T47D (cell line): ENCODE data around the gene RNU2-63P.
A peak's percentile ranks its signal among the peaks of the same experiment; 100 is the strongest.
"Not testable (repeated sequence)": the region's sequence is repeated elsewhere in the genome, so short reads cannot be mapped to it uniquely, and the experiment has no call there.

Experiments
- DNase-seq, 2 experiments: peaks; one replicate each; pipeline versions ENCODE4 v3.0.0 to v3.0.0-alpha.2; 2011 to 2012; ENCODE audit warnings: low read depth in 1 of 2, low spot score in 1 of 2
- JUND ChIP-seq: IDR thresholded peaks from 2 replicates; pipeline ENCODE4 v1.6.1; 2012; ENCODE audit warnings: low read depth
- in situ Hi-C: cut with HindIII; loops from 2 replicates; pipeline ENCODE4 v1.10.0; 2016; ENCODE audit warnings: low sequenced_read_pairs, low pct_unique_long_range_greater_than_20kb

The RNU2-63P gene

GRCh38 chr2:88016960-88017779, 823 bp upstream of the RNU2-63P start:
- peak; percentile 50 to 75 for DNase-seq
- in situ Hi-C loops: no loop called here
- no peak for TF ChIP-seq JUND

GRCh38 chr2:88011011-88011410, 5.3 kb downstream of the RNU2-63P start:
- in situ Hi-C loops: no loop called here
- no peak for TF ChIP-seq JUND
- no peak for DNase-seq

DNA sequence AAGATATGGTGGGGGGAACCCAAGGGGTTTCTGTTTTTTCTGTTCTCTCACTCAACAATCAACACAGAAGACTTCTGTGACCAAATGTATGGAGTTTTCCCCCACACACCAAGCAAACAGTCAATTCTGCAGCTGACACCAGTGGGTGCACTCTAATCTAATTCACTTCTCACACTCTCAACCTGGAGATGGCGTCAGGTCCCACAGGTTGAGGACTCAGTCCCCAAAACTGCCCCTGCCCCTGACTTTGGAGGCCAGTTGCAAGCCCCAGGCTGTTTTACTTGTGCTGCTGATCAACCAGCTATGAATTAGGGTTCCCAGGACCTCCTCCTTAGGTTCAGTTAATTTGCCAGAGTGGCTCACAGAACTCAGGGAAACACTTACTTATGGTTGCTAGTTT, 6.2 kb downstream of the RNU2-63P start:
- no peak for DNase-seq
- in situ Hi-C loops: no loop called here
- no peak for TF ChIP-seq JUND

- TF ChIP-seq JUND: no peak
- no peak for DNase-seq
- in situ Hi-C loops: no loop called here
These were observed 9.4 kb downstream of the RNU2-63P start for GRCh38 chr2:88006912-88007439.

DNA sequence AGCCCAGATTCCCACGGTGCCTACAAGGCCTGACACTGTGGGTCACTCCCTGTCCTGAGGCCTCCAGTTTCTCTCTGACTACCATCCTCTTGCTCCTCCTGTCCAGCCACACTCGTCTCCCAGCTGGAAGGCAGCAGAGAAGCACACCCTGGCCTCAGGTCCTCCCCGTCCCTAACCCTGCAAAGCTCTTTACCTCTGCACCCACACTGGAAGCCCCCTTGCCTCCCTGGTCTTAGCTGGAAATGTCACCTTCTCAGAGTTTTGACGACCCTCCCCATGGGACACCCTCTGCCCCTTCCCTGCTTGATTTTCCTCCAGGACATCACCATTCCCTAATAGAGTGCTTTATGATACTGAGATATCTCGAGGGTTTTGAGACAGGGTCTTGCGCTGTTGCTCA, 10.6 kb downstream of the RNU2-63P start:
- no peak for DNase-seq
- in situ Hi-C loops: no loop called here
- TF ChIP-seq JUND: no peak

DNA sequence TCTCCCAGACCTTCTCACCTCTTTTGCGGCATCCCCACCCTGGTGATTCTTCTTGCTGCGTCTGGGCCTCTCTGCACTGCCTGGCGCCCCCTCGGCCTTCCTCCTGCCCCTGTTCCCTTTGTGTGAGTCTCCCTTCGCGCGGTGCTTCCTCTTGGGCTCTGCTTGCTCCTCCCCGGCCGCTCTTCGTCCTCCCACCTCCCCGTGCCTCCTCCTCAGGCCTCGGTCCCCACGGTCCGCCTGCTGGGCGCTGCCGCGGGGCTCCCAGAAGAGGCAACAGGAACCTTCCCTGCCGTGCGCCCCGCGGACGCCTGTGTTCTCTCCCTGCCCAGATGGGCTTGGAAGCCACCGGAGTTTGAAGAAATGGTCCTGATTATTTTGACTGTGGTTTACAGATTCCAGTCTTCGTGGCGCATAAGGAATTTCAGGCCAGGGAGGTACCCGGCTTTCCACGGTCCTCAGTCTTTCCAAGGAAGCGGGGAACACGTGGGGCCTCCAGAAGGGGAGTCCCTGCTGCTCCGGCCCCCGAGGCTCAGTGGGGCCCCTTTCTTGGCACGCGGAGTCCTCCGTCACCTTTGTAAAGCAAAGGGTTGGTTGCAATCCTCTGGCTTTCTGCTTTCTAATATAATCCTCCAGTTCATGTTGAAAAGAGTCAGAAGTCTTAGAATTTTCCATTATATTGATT, 13.1 kb downstream of the RNU2-63P start:
- TF ChIP-seq JUND: no peak
- no peak for DNase-seq
- in situ Hi-C loops: no loop called here

GRCh38 chr2:88002359-88002707, 14.0 kb downstream of the RNU2-63P start:
- DNase-seq: no peak
- in situ Hi-C loops: no loop called here
- no peak for TF ChIP-seq JUND

DNA sequence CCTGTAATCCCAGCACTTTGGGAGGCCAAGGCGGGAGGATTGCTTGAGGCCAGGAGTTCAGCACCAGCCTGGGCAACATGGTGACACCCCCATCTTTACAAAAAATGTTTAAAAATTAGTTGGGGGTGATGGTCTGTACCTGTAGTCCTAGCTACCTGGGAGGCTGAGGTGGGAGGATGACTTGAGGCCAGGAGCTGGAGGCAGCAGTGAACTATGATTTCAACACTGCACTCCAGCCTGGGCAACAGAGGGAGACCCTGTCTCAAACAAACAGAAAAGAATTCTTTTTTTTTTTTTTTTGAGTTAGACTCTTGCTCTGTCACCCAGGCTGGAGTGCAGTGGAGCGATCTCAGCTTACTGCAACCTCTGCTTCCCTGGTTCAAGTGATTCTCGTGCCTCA, 15.9 kb downstream of the RNU2-63P start:
- DNase-seq, in situ Hi-C loops: not testable (repeated sequence)

- no peak for TF ChIP-seq JUND
- DNase-seq: no peak
- in situ Hi-C loops: no loop called here
These were observed 19.8 kb downstream of the RNU2-63P start for GRCh38 chr2:87996570-87996969.

GRCh38 chr2:87995756-87996155, 20.6 kb downstream of the RNU2-63P start:
- in situ Hi-C loops: no loop called here
- no peak for DNase-seq
- no peak for TF ChIP-seq JUND

- DNase-seq, in situ Hi-C loops: not testable (repeated sequence)
These were observed 22.0 kb downstream of the RNU2-63P start for GRCh38 chr2:87994304-87994850.

GRCh38 chr2:87992569-87992968, 23.8 kb downstream of the RNU2-63P start:
- in situ Hi-C loops, DNase-seq: not testable (repeated sequence)

DNA sequence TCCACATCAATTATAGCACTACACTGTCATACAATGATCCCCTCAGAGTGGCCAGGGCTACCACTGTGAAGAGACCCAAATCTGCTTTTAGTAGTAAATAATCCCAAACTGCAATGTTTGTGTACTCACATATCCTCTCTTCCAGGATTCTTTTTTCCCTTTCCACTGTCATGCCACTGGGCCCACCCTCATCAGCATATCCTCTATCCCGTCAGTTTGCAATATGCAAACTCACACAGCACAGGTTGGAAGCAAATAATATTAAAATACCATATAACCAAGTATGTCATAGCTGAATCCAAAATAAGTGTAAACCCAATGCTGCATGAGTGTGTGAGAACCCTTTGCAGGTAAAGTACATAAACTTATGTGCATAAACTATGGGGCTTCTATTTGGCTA, 28.9 kb downstream of the RNU2-63P start:
- in situ Hi-C loops: not testable (repeated sequence)

GRCh38 chr2:87985902-87986301, 30.4 kb downstream of the RNU2-63P start:
- DNase-seq, in situ Hi-C loops: not testable (repeated sequence)

More for the DNA sequence above, 28.9 kb downstream of the RNU2-63P start:
- DNase-seq: not testable (repeated sequence)

- DNase-seq, in situ Hi-C loops: not testable (repeated sequence)
These were observed 35.2 kb downstream of the RNU2-63P start for GRCh38 chr2:87981182-87981581.

- DNase-seq, in situ Hi-C loops: not testable (repeated sequence)
These were observed 44.0 kb downstream of the RNU2-63P start for GRCh38 chr2:87972385-87972784.
